Stimulated activated memory B cell treated with anti-CD40 and anti-IgM and Interleukin-4, amounts not matched to agents 10 μg/mL and 1 μg/mL and 100 μg/mL, for 72 hours (primary cell): ENCODE measurements around the gene RNF111.
"Not testable (repeated sequence)": the region's sequence is repeated elsewhere in the genome, so short reads cannot be mapped to it uniquely, and the experiment has no call there.

ENCODE experiments used
- ATAC-seq: fragments of 150-1000 bp; cut with Tn5 transposase; 2 replicates; pipeline ENCODE4 v1.10.0; 2021
- H3K27ac Mint-ChIP-seq: one replicate; pipeline ENCODE4 v1.8.0; 2022; ENCODE audit warnings: mild to moderate bottlenecking, mixed read lengths
- H3K27me3 Mint-ChIP-seq: one replicate; pipeline ENCODE4 v1.8.0; 2022; ENCODE audit warnings: mixed read lengths
- H3K36me3 Mint-ChIP-seq: one replicate; pipeline ENCODE4 v1.8.0; 2022; ENCODE audit warnings: mixed read lengths
- H3K4me1 Mint-ChIP-seq: one replicate; pipeline ENCODE4 v1.8.0; 2022; ENCODE audit warnings: mixed read lengths
- H3K4me3 Mint-ChIP-seq: one replicate; pipeline ENCODE4 v1.8.0; 2022; ENCODE audit warnings: mild to moderate bottlenecking, moderate library complexity, mixed read lengths
- H3K9me3 Mint-ChIP-seq: one replicate; pipeline ENCODE4 v1.8.0; 2022; ENCODE audit warnings: mixed read lengths

RNF111 gene

GRCh38 chr15:58985443-58985842 lies 2.0 kb upstream of the RNF111 start:
- Mint-ChIP-seq H3K27ac (no peak overlapping the region), H3K4me3 (no peak overlapping the region), H3K4me1 (peaks cover 38% of the 10 kb centered on the region), H3K9me3 (no peaks in the 10 kb centered on the region), H3K36me3 (no peaks in the 10 kb centered on the region), H3K27me3 (no peaks in the 10 kb centered on the region)
- ATAC-seq, result no peak

- H3K27ac Mint-ChIP-seq, result peak overlapping the region; percentile 96
- peak overlapping the region; percentile 92 for H3K4me3 Mint-ChIP-seq
- no peaks in the 10 kb centered on the region for H3K9me3 Mint-ChIP-seq
- no peak for ATAC-seq
- no peaks in the 10 kb centered on the region for H3K27me3 Mint-ChIP-seq
- H3K4me1 Mint-ChIP-seq, result peaks cover 38% of the 10 kb centered on the region
- H3K36me3 Mint-ChIP-seq, result peaks cover 10% of the 10 kb centered on the region
Measured at GRCh38 chr15:58987036-58987435, 427 bp upstream of the RNF111 start.

GRCh38 chr15:58988006-58988785 lies 733 bp downstream of the RNF111 start:
- Mint-ChIP-seq H3K36me3 (peaks cover 15% of the 10 kb centered on the region), H3K4me1 (peaks cover 33% of the 10 kb centered on the region), H3K4me3 (peak overlapping the region; percentile 92), H3K27me3 (no peaks in the 10 kb centered on the region), H3K27ac (peak overlapping the region; percentile 96), H3K9me3 (no peaks in the 10 kb centered on the region)
- ATAC-seq, result peak; percentile 86

- H3K36me3 Mint-ChIP-seq, result peaks cover 23% of the 10 kb centered on the region
Measured at GRCh38 chr15:58992181-58992580, 4.7 kb downstream of the RNF111 start.

GRCh38 chr15:58994906-58995453 lies 7.5 kb downstream of the RNF111 start:
- ATAC-seq, result no peak
- H3K9me3 Mint-ChIP-seq, result no peaks in the 10 kb centered on the region
- H3K4me1 Mint-ChIP-seq, result peaks cover 40% of the 10 kb centered on the region
- H3K27ac Mint-ChIP-seq, result no peak overlapping the region
- peaks cover 30% of the 10 kb centered on the region for H3K36me3 Mint-ChIP-seq
- H3K4me3 Mint-ChIP-seq, result no peak overlapping the region
- no peaks in the 10 kb centered on the region for H3K27me3 Mint-ChIP-seq

More at GRCh38 chr15:58992181-58992580, 4.7 kb downstream of the RNF111 start:
- H3K27me3 Mint-ChIP-seq, result no peaks in the 10 kb centered on the region
- H3K9me3 Mint-ChIP-seq, result no peaks in the 10 kb centered on the region
- H3K4me3 Mint-ChIP-seq, result no peak overlapping the region
- no peak overlapping the region for H3K27ac Mint-ChIP-seq
- H3K4me1 Mint-ChIP-seq, result peaks cover 45% of the 10 kb centered on the region
- no peak for ATAC-seq

GRCh38 chr15:58999694-59000093 lies 12.2 kb downstream of the RNF111 start:
- peak overlapping the region; percentile 67 for H3K27ac Mint-ChIP-seq
- H3K4me1 Mint-ChIP-seq, result peaks cover 67% of the 10 kb centered on the region
- no peaks in the 10 kb centered on the region for H3K9me3 Mint-ChIP-seq
- H3K4me3 Mint-ChIP-seq, result no peak overlapping the region
- no peaks in the 10 kb centered on the region for H3K27me3 Mint-ChIP-seq
- ATAC-seq, result no peak
- peaks cover 33% of the 10 kb centered on the region for H3K36me3 Mint-ChIP-seq

DNA sequence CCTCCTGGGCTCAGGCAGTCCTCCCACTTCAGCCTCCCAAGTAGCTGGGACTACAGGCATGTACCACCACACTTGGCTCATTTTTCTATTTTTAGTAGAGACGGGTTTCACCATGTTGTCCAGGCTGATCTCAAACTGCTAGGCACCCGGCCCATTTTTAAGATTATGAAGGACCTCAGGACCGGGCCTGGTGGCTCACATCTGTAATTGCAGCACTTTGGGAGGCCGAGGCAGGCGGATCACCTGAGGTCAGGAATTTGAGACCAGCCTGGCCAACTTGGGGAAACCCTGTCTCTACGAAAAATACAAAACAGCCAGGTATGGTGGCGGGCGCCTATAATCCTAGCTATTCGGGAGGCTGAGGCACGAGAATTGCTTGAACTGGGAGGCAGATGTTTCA lies 12.8 kb downstream of the RNF111 start:
- not testable (repeated sequence) for H3K27me3 Mint-ChIP-seq, ATAC-seq, H3K4me3 Mint-ChIP-seq, H3K9me3 Mint-ChIP-seq
- peaks cover 67% of the 10 kb centered on the region for H3K4me1 Mint-ChIP-seq
- H3K36me3 Mint-ChIP-seq, result peaks cover 33% of the 10 kb centered on the region
- H3K27ac Mint-ChIP-seq, result peak overlapping the region; percentile 67

DNA sequence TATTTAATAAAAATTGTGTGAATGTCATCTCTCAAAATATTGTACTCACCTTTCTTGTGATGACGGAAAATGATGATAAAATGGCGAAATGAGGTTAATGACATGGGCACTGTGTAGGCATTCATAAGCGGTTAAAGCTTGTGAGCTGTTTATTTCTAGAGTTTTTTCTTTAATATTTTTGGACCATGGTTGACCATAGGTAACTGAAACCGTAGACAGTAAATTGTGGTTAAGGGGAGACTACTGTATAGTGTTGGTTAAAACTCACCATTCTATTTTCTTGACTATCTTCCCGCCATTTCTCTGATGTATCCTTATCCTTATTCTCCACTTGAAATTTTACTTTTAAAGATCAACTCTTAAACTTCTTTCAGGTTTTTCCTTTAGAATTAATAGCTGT lies 14.5 kb downstream of the RNF111 start:
- H3K4me1 Mint-ChIP-seq, result peaks cover 78% of the 10 kb centered on the region
- H3K9me3 Mint-ChIP-seq, result no peaks in the 10 kb centered on the region
- ATAC-seq, result no peak
- no peaks in the 10 kb centered on the region for H3K27me3 Mint-ChIP-seq
- peak overlapping the region; percentile 63 for H3K27ac Mint-ChIP-seq
- H3K36me3 Mint-ChIP-seq, result peaks cover 45% of the 10 kb centered on the region
- peak overlapping the region; percentile 56 for H3K4me3 Mint-ChIP-seq

DNA sequence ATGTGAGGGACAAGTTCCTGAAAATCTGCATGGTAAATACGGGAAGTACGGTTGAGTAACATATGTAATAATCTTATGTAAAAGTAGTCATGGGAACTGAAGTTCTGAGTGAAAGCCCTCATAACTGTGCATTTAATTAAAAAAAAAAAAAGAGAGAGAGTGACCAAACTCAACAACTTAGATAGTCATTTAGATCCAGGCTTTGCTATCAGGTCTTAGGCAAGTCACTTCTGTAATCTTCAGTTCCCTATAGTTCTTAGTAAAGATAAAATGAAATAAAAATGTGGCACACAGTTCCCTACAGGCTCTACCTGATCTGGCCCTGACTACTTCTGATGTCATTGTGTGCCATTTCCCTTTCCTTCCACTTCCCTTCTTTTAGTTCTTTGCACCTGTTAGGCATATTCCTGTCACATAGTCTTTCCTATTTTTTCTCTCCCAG lies 15.0 kb downstream of the RNF111 start:
- ATAC-seq, result peak; percentile 93
- H3K4me1 Mint-ChIP-seq, result peaks cover 73% of the 10 kb centered on the region
- H3K27ac Mint-ChIP-seq, result peak overlapping the region; percentile 63
- peaks cover 50% of the 10 kb centered on the region for H3K36me3 Mint-ChIP-seq
- peak overlapping the region; percentile 56 for H3K4me3 Mint-ChIP-seq
- H3K27me3 Mint-ChIP-seq, result no peaks in the 10 kb centered on the region
- no peaks in the 10 kb centered on the region for H3K9me3 Mint-ChIP-seq

DNA sequence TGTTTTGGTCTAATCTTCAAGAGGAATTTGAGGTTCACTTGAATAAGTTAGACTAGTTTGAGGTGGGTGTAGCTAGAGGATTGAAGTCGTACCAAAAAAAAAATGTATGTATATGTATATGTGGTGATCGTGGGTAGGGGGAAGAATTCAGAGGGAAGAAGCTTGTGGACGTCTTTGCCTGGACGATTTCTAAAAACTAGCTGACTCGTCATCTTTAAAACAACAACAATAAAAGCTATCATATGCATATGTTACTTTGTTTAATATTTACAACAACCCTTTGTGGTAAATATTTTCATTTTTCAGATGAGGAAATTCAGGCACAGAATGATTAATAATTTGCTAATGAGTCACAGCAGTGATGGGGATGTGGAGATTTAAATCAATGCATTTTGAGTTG lies 18.1 kb downstream of the RNF111 start:
- Mint-ChIP-seq H3K36me3 (peaks cover 42% of the 10 kb centered on the region), H3K27ac (peak overlapping the region; percentile 32)
- no peak for ATAC-seq

GRCh38 chr15:59008086-59008485 lies 20.6 kb downstream of the RNF111 start:
- Mint-ChIP-seq H3K9me3 (no peaks in the 10 kb centered on the region), H3K4me1 (peaks cover 53% of the 10 kb centered on the region), H3K27me3 (no peaks in the 10 kb centered on the region), H3K4me3 (no peak overlapping the region), H3K36me3 (peaks cover 35% of the 10 kb centered on the region), H3K27ac (no peak overlapping the region)
- ATAC-seq, result no peak

More for the DNA sequence above, 18.1 kb downstream of the RNF111 start:
- peaks cover 63% of the 10 kb centered on the region for H3K4me1 Mint-ChIP-seq
- no peak overlapping the region for H3K4me3 Mint-ChIP-seq
- no peaks in the 10 kb centered on the region for H3K9me3 Mint-ChIP-seq
- H3K27me3 Mint-ChIP-seq, result no peaks in the 10 kb centered on the region

DNA sequence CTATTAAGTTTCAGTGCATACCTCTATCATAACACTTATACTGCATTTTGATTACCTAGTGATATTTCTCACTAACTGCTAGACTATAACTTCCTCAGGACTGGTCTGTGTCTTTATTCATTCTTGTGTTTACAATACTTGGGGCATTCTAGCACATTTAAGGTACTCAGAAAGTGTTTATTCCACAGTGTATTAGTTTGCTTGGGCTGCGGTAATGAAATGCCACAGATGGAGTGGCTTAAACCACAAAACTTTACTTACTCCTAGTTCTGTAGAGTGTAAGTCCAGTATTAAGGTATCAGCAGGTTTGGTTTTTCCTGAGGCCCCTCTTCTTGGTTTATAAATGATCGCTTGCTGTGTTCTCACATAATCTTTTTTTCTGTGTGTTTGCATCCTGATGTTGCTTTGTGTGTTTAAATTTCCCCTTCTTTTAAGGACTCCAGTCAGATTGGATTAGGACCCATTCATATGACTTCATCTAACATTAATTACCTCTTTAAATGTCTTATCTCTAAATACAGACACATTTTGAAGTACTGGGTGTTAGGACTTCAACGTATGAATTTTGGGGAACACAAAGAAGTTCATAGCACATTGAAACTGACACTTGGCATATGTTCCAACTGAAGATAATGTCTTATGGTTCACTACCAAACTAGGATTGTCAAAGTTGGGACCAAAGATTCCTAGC lies 23.9 kb downstream of the RNF111 start:
- Mint-ChIP-seq H3K36me3 (peaks cover 16% of the 10 kb centered on the region), H3K4me3 (no peak overlapping the region), H3K9me3 (no peaks in the 10 kb centered on the region), H3K27me3 (no peaks in the 10 kb centered on the region), H3K27ac (no peak overlapping the region), H3K4me1 (peaks cover 30% of the 10 kb centered on the region)
- ATAC-seq, result no peak

GRCh38 chr15:59013246-59013873 lies 25.9 kb downstream of the RNF111 start:
- H3K4me1 Mint-ChIP-seq, result peaks cover 29% of the 10 kb centered on the region
- no peaks in the 10 kb centered on the region for H3K9me3 Mint-ChIP-seq
- H3K27ac Mint-ChIP-seq, result no peak overlapping the region
- no peaks in the 10 kb centered on the region for H3K27me3 Mint-ChIP-seq
- no peak overlapping the region for H3K4me3 Mint-ChIP-seq
- peaks cover 12% of the 10 kb centered on the region for H3K36me3 Mint-ChIP-seq
- no peak for ATAC-seq

DNA sequence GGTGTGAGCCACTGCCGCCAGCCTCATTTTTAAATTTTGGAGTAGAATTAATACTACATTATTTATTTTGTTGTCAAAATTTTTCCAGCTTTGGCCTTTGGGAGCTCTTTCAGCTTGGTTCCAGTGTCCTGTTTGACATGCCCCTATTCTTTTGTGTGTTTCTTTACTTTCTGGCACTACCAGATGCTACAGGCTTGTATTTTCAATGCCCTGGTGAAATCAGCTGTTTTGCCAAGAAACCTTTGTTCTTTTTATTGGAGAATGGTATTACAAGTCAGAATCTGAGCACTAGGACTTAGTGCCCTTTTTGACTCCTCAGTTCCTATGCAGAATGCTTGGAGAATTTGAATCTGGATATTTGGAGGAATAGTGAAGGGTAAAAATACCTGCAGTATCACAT lies 26.6 kb downstream of the RNF111 start:
- Mint-ChIP-seq H3K36me3 (peaks cover 12% of the 10 kb centered on the region), H3K4me3 (no peak overlapping the region), H3K27ac (no peak overlapping the region), H3K27me3 (no peaks in the 10 kb centered on the region), H3K4me1 (peaks cover 31% of the 10 kb centered on the region), H3K9me3 (no peaks in the 10 kb centered on the region)
- ATAC-seq, result no peak

DNA sequence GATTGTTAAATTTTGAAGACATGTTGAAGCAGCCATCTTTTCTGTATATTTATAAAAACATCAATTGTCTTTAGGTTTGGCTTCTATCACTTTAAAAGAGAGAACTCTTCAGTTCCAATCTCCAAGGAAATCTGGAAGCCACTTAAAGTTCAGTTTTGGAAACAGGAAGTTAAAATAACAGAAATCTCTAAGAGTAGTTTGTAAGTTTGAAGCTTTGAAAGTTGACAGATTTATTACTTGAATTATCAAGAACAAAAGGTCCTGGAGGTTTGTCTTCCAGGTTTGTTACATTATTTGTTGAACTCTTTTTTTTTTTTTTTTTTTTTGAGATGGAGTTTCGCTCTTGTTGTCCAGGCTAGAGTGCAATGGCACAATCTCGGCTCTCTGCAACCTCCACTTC lies 30.0 kb downstream of the RNF111 start:
- H3K27me3 Mint-ChIP-seq, result no peaks in the 10 kb centered on the region
- peaks cover 15% of the 10 kb centered on the region for H3K36me3 Mint-ChIP-seq
- no peaks in the 10 kb centered on the region for H3K9me3 Mint-ChIP-seq
- no peak overlapping the region for H3K27ac Mint-ChIP-seq
- H3K4me1 Mint-ChIP-seq, result peaks cover 22% of the 10 kb centered on the region
- no peak for ATAC-seq
- no peak overlapping the region for H3K4me3 Mint-ChIP-seq
